ENCODE measurements around the gene P3H3. TPM values are rescaled to one million over a fixed set of nuclear protein-coding genes. Genes with fewer than 3 reads are reported as not detected.

The P3H3 gene
- total RNA-seq, 4 donors from 2014 or later, result 27.4 to 90.1 (median 59.9) TPM

DNA sequence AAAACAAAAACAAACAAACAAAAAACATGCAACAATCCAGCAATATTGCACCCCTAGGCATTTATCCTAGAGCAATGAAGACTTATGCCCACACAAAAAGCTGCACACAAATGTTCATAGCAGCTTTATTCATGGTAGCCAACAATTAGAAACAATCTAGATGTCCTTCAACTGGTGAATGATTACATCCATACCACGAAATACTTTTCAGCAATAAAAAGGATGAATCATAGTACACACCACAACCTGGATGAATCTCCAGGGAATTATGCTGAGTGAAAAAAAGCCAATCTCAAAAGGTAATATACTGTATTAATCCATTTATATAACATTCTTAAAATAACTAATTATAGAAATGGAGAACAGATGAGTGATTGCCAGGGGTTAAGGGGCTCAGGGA, 21.0 kb upstream of the P3H3 start:
- DNase-seq, result no peak

DNA sequence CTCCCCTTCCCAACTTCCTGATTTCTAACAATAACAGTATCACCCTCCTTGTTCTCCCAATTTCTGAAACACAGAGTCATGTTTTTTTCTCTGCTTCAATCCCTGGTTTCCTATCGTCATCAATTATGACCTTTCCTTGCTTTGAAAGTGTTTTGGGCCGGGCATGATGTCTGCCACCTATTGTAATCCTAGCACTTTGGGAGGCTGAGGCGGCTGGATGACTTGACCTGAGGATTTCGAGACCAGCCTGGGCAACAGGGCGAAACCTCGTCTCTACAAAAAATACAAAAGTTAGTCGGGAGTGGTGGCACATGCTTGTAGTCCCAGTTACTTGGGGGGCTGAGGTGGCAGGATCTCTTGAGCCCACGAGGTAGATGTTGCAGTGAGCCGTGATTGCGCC, 19.2 kb upstream of the P3H3 start:
- no peak for DNase-seq
- intact Hi-C loops (cut with DNase I; ENCODE audit: low total_unique reads), result no loop called here
- Histone ChIP-seq H3K27me3 (no peaks in the 10 kb centered on the region), H3K4me1 (no peaks in the 10 kb centered on the region), H3K36me3 (no peaks in the 10 kb centered on the region), H3K4me3 (no peak overlapping the region), H3K9me3 (no peaks in the 10 kb centered on the region), H3K27ac (no peak overlapping the region)
- no peak for TF ChIP-seq POLR2A (IDR thresholded peaks at IDR 0.05)
- TF ChIP-seq, protein P1, sequence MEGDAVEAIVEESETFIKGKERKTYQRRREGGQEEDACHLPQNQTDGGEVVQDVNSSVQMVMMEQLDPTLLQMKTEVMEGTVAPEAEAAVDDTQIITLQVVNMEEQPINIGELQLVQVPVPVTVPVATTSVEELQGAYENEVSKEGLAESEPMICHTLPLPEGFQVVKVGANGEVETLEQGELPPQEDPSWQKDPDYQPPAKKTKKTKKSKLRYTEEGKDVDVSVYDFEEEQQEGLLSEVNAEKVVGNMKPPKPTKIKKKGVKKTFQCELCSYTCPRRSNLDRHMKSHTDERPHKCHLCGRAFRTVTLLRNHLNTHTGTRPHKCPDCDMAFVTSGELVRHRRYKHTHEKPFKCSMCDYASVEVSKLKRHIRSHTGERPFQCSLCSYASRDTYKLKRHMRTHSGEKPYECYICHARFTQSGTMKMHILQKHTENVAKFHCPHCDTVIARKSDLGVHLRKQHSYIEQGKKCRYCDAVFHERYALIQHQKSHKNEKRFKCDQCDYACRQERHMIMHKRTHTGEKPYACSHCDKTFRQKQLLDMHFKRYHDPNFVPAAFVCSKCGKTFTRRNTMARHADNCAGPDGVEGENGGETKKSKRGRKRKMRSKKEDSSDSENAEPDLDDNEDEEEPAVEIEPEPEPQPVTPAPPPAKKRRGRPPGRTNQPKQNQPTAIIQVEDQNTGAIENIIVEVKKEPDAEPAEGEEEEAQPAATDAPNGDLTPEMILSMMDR (IDR thresholded peaks at IDR 0.05), result no peak

More for the DNA sequence above, 21.0 kb upstream of the P3H3 start:
- no peak overlapping the region for H3K27ac ChIP-seq
- no peak overlapping the region for H3K4me3 ChIP-seq
- H3K9me3 ChIP-seq, result no peaks in the 10 kb centered on the region
- intact Hi-C loops (cut with DNase I; ENCODE audit: low total_unique reads), result no loop called here
- no peaks in the 10 kb centered on the region for H3K27me3 ChIP-seq
- TF ChIP-seq, protein P1 (IDR thresholded peaks at IDR 0.05), result no peak
- TF ChIP-seq POLR2A (IDR thresholded peaks at IDR 0.05), result no peak
- H3K36me3 ChIP-seq, result no peaks in the 10 kb centered on the region
- H3K4me1 ChIP-seq, result no peaks in the 10 kb centered on the region

DNA sequence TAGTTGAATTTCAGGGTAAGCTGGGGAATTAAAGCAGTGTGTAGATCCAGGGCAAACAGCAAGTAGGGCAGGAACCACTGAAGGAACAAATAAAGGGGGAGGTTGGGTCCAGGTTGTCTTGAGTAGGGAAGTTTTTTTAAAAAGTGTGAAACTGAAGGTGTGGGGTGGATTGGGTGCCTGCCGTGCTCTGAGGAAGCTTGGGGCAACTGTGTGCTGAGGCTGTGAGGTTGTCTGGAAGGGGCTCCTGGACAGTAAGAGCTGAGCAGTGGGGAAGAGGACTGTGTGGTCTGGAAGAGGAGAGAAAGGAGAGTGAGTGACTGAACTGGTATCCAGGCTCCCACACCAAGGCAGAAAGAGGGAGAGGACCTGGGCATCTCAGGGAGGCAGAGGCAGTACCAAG, 17.4 kb upstream of the P3H3 start:
- intact Hi-C loops (cut with DNase I; ENCODE audit: low total_unique reads), result no loop called here
- TF ChIP-seq, protein P1 (IDR thresholded peaks at IDR 0.05), result no peak
- no peak for TF ChIP-seq POLR2A (IDR thresholded peaks at IDR 0.05)
- no peak for DNase-seq
- no peaks in the 10 kb centered on the region for H3K9me3 ChIP-seq
- no peak overlapping the region for H3K27ac ChIP-seq
- no peaks in the 10 kb centered on the region for H3K36me3 ChIP-seq
- H3K4me3 ChIP-seq, result no peak overlapping the region
- H3K4me1 ChIP-seq, result no peaks in the 10 kb centered on the region
- H3K27me3 ChIP-seq, result no peaks in the 10 kb centered on the region

DNA sequence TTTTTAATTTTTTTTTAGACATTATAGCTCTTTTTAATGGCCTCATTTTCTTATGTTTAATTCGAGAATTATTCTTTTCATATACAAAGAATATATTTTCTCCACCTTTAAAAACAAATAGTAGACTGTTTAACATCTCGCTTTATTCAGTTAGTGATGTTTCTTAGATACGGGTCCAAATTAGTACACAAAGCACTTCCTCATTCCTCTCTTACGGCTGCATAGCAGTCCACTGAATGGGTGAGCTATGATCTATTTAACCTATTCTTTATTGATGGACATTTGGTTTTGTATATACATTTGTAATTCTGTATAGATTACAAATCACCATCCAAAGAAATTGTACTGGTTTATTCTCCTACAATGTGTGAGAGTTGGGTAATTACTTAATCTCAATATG, 14.8 kb upstream of the P3H3 start:
- Histone ChIP-seq H3K4me3 (no peak overlapping the region), H3K36me3 (no peaks in the 10 kb centered on the region), H3K4me1 (no peaks in the 10 kb centered on the region), H3K27me3 (no peaks in the 10 kb centered on the region), H3K27ac (no peak overlapping the region), H3K9me3 (no peaks in the 10 kb centered on the region)
- intact Hi-C loops (cut with DNase I; ENCODE audit: low total_unique reads), result no loop called here
- TF ChIP-seq, protein P1 (IDR thresholded peaks at IDR 0.05), result no peak
- TF ChIP-seq POLR2A (IDR thresholded peaks at IDR 0.05), result no peak
- DNase-seq, result no peak

DNA sequence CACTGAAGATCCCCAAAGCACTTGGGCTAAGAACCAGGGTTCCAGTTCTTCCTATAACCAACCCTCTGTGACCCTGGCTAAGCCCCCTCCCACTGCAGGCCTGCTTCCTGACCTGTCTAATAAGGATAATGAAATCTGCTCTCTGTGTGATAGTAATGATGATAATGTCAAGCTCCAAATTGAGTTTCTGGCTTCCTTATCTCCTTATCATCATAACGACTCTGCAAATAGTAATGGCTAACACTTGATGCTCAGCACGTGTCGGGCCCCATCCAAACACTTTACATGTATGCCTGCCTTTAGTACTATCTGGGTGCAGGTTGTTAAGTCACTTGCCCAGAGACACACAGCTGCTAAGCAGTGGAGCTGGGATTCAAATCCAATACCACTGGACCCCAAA, 11.6 kb upstream of the P3H3 start:
- TF ChIP-seq, protein P1 (IDR thresholded peaks at IDR 0.05), result no peak
- TF ChIP-seq POLR2A (IDR thresholded peaks at IDR 0.05), result no peak
- H3K9me3 ChIP-seq, result no peaks in the 10 kb centered on the region
- H3K36me3 ChIP-seq, result no peaks in the 10 kb centered on the region
- H3K27ac ChIP-seq, result no peak overlapping the region
- no peak overlapping the region for H3K4me3 ChIP-seq
- DNase-seq, result no peak
- no peaks in the 10 kb centered on the region for H3K4me1 ChIP-seq
- no peaks in the 10 kb centered on the region for H3K27me3 ChIP-seq
- intact Hi-C loops (cut with DNase I; ENCODE audit: low total_unique reads), result no loop called here

Measured in uterus (tissue), 4 donors.